HG03521 (cell line): ENCODE measurements around the gene GUCA1C.

ENCODE experiments used
- ATAC-seq: cut with Tn5 transposase; IDR thresholded peaks from one replicate; pipeline ENCODE4 v1.9.1; 2021; ENCODE audit warnings: mild to moderate bottlenecking, moderate library complexity; ENCODE audit not compliant: unreplicated experiment

The GUCA1C gene

GRCh38 chr3:108909799-108910198, 43.9 kb downstream of the GUCA1C start:
- ATAC-seq: no peak

DNA sequence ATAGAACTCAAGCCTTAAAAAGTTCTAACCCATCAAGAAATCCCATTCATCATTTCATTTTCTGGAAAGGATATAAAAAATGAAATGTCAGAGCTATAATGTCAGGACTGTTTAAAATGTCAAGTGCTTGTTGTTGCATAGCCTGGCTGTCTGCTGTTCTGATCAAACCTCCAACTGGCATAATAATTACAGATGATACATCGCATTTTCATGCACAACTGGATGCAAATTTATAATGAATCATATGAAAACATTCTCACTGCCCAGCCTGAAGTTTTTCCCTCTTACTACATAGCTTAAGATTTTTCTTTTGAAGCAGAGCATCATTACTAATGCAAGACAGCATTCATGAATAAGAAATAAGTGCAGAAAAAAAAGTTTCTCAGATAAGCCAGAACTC, 46.5 kb downstream of the GUCA1C start:
- no peak for ATAC-seq

- ATAC-seq: no peak
Measured at GRCh38 chr3:108899530-108899929, 54.1 kb downstream of the GUCA1C start.

GRCh38 chr3:108897883-108898282, 55.8 kb downstream of the GUCA1C start:
- no peak for ATAC-seq

DNA sequence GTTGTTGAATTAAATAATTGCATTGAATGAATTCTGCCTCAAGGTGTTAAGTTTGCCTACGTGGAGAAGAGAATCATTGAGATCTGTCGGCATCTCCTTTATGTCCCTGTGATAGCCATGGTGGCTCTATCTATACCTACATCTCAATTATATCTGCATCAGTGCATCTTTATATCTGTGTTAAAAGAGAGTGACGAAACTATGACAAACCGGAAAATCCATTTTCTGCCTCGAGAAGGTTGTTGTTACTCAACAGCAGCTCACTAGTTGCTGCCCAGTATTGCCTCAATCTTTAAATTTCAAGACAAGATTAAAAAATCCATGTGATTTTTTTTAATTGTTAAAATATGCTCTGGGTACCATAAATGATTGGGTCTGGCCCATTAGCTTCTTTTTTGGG, 58.7 kb downstream of the GUCA1C start:
- no peak for ATAC-seq

- ATAC-seq: no peak
Measured at GRCh38 chr3:108891833-108892232, 61.8 kb downstream of the GUCA1C start.

DNA sequence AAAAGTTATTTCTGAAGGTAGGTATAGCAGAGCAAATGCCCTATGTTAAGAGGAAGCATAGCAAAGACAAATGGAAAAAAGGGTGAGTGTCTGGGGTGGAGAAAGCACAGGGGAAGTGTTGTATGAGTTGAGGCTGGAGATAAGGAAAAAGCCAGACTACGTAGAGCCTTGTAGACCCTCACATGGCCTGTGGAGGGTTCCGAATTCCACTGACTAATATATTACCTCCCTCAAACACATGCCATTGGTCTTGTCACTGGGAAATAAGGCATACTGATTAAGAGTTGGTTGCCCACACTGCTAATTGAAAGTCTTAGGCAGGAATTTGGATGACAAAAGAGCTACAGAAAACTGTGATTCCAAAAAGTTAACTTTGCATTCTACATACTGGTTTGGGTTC, 65.9 kb downstream of the GUCA1C start:
- ATAC-seq: no peak

DNA sequence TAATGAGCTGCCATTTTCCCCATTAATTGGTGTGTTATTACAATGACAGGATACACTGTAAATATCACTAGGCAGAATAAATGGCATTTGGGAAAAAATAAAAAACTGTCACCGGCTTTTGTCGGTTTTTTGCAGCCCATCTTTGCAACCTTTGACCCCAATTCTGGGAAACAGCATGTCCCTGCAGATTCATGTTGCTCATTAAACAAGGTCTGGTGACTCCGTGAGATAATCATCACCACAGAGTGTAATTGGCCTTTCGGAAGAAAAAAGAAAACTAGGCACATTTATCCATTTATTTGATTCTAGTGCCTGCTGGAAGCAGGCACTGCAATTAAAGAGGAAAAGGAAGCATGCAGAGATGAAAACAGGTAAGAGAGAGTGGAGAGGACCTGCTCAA, 66.6 kb downstream of the GUCA1C start:
- no peak for ATAC-seq

DNA sequence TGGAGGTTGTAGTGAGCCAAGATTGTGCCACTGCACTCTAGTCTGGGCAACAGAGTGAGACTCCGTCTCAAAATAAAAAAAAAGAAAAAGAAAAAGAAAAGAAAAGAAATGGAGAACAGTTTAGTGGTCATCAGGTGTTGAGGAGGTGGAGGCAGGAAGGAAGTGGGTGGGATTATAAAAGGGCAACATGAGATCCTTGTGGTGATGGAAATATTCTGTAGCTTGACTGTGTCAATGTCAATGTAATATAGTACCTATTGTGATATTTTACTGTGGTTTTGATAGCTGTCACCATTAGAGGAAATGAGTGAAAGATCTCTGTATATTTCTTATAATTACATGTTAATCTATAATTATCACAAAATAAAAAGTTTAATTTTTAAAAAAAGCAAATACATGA, 70.3 kb downstream of the GUCA1C start:
- ATAC-seq: no peak

- ATAC-seq: no peak
Measured at GRCh38 chr3:108882762-108883161, 70.9 kb downstream of the GUCA1C start.

DNA sequence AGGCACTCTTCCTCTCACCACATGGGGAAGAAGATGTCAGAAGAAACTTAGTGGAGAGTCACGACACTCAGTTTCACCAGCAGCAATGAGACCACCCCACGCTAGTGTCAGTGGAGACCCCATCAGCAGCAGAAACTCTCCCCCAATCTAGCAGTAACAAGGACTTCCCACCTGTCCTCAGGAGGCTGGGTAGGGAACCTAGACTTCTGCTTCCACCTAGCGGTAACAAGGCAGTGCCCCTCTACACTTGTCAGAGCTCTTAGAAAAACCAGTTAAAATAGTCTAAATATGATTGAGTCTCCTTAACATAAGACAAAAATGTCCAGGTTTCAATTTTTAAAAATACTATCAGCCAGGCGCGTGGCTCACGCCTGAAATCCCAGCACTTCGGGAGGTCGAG, 73.8 kb downstream of the GUCA1C start:
- ATAC-seq: no peak

- no peak for ATAC-seq
Measured at GRCh38 chr3:108877901-108878300, 75.8 kb downstream of the GUCA1C start.

- no peak for ATAC-seq
Measured at GRCh38 chr3:108863799-108864135, 89.9 kb downstream of the GUCA1C start.

DNA sequence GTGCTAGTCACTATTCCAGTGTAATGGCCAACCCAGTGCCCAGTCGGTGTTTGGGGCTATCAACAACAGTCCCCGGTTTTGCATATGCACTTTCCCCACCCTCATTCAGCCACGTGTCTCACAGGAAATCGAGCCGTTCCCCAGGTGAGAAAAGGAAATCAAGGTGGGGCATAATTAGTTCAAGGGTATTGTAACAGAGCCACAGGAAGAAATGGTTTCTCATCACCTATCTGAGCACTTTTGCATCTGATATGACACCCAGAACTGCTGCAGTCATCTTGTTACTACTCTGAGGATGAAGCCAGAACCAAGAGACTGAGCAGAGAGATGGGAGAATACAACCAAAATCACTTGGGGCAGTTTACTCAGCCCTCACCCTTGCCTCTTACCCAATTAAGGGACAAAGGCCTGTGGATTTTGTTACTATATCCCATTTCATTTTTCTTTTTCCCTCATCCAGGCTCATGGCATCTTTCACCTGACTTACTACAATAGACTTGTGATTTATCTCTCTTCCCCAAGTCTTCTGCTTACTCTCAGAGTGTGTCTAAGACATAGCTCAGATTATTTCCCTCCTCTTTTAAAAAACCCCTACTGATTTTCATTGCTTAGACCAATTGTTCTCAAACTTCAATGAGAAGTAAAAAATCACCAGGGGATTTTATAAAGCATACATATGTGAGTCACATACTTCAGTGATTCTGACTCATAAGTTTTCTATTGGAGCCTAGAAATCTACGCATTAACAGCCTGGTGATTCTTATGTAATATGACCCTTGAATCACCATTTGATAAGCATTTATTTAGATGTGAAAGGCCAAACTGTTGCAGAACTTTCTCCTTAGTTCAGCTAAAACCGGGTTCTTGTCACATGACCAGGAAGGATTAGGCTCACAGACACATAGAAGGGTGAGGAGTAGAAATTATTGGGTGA, 90.5 kb downstream of the GUCA1C start:
- ATAC-seq: no peak

DNA sequence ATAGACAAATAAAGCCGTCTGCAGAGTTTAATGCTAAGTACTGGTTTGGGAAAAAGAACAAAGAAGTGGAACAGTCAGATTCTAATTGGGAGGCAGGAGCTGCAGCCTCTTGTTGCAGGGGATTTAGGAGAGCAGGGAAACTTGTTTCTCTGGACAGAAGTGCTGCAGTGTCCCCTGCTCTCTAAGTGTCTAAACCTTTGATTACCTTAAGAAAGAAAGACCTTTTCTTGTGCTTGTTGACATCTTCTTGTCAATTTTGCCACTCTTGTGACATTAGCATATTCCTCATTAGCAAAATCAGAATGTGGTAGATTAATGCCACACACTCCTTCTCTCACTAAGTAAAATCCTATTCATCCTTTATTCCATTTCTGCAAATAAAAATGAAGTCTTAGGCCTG, 92.3 kb downstream of the GUCA1C start:
- no peak for ATAC-seq
